WTC11 (cell line): ENCODE data around the gene ARPC1A. TPM values are rescaled to one million over a fixed set of nuclear protein-coding genes. Genes with fewer than 3 reads are reported as not detected.

Experiments
- ATAC-seq: fragments of 200-7000 bp; cut with Tn5 transposase; 2 replicates; pipeline ENCODE4 v1.10.0; 2021; ENCODE audit warnings: mild to moderate bottlenecking, moderate library complexity
- CTCF ChIA-PET: fragments of 300-600 bp; sonication (Branson Sonifier 250); formaldehyde crosslinking; loops from one replicate; lab custom pipeline; 2021; ENCODE audit warnings: antibody characterized with exemption; lab: Charles Lee
- POLR2A ChIA-PET: fragments of 350-600 bp; sonication (Branson Sonifier 250); formaldehyde crosslinking; loops from one replicate; lab custom pipeline; 2021; ENCODE audit warnings: antibody characterized with exemption; lab: Charles Lee
- DNase-seq: peaks from one replicate; pipeline ENCODE4 v3.0.0; 2021; ENCODE audit warnings: low spot score
- H3K27ac Mint-ChIP-seq: 2 replicates; pipeline ENCODE4 v1.8.0; 2021; ENCODE audit warnings: mixed read lengths
- H3K27me3 Mint-ChIP-seq: 2 replicates; pipeline ENCODE4 v1.8.0; 2021; ENCODE audit warnings: low read depth, mild to moderate bottlenecking, moderate library complexity, mixed read lengths
- H3K36me3 Mint-ChIP-seq: 2 replicates; pipeline ENCODE4 v1.8.0; 2021; ENCODE audit warnings: mixed read lengths
- H3K4me1 Mint-ChIP-seq: 2 replicates; pipeline ENCODE4 v1.8.0; 2022; ENCODE audit warnings: mixed read lengths
- H3K4me3 Mint-ChIP-seq: 2 replicates; pipeline ENCODE4 v1.8.0; 2021; ENCODE audit warnings: mild to moderate bottlenecking, moderate library complexity, mixed read lengths
- H3K9me3 Mint-ChIP-seq: 2 replicates; pipeline ENCODE4 v1.8.0; 2021; ENCODE audit warnings: mixed read lengths
- CDX4 ChIP-seq: fragments of 250-450 bp; sonication (Bioruptor Pico); IDR thresholded peaks from 2 replicates; pipeline ENCODE4 v1.9.0; 2021; ENCODE audit warnings: moderate library complexity, mild to moderate bottlenecking, inconsistent platforms, borderline replicate concordance
- CTCF ChIP-seq: fragments of 200-600 bp; IDR thresholded peaks from 2 replicates; pipeline ENCODE4 v1.8.0; 2022; ENCODE audit warnings: antibody characterized with exemption
- E2F4 ChIP-seq: sonication (generic); formaldehyde crosslinking; IDR thresholded peaks from 2 replicates; pipeline ENCODE4 v1.8.1; 2022; ENCODE audit warnings: low read depth, mild to moderate bottlenecking, moderate library complexity, missing genetic modification reagents, borderline replicate concordance
- IRF1 ChIP-seq: sonication (generic); formaldehyde crosslinking; IDR thresholded peaks from 2 replicates; pipeline ENCODE4 v1.8.0; 2023; ENCODE audit warnings: missing genetic modification reagents
- JAZF1 ChIP-seq: fragments of 250-450 bp; sonication (Bioruptor Pico); IDR thresholded peaks from 2 replicates; pipeline ENCODE4 v1.9.0; 2021; ENCODE audit warnings: moderate library complexity, mild to moderate bottlenecking, inconsistent platforms
- PRRX2 ChIP-seq: fragments of 250-450 bp; sonication (Bioruptor Pico); IDR thresholded peaks from 2 replicates; pipeline ENCODE4 v1.8.0; 2021; ENCODE audit warnings: mild to moderate bottlenecking
- SMAD4 ChIP-seq: sonication (generic); formaldehyde crosslinking; IDR thresholded peaks from 2 replicates; pipeline ENCODE4 v1.8.0; 2022; ENCODE audit warnings: mild to moderate bottlenecking, missing genetic modification reagents
- USF2 ChIP-seq: sonication (generic); formaldehyde crosslinking; IDR thresholded peaks from 2 replicates; pipeline ENCODE4 v1.8.1; 2023; ENCODE audit warnings: mild to moderate bottlenecking, missing genetic modification reagents, moderate library complexity
- ZNF121 ChIP-seq: sonication (generic); formaldehyde crosslinking; IDR thresholded peaks from 2 replicates; pipeline ENCODE4 v1.8.0; 2023; ENCODE audit warnings: missing genetic modification reagents
- total RNA-seq: library from RNA; stranded (reverse); gene quantifications from 3 replicates; pipeline ENCODE4 v1.2.3, GENCODE V29; 2021
- TF ChIP-seq, protein P1 (sequence below): sonication (generic); formaldehyde crosslinking; conservative IDR thresholded peaks from 2 replicates; pipeline ENCODE4 v1.8.1; 2023; ENCODE audit warnings: mild to moderate bottlenecking, low read depth, missing genetic modification reagents, moderate library complexity
- TF ChIP-seq, protein P2 (sequence below): sonication (generic); formaldehyde crosslinking; IDR thresholded peaks from 2 replicates; pipeline ENCODE4 v1.8.0; 2023; ENCODE audit warnings: mild to moderate bottlenecking, missing genetic modification reagents

Gene ARPC1A
- total RNA-seq, 1 experiment from 2014 or later, result 149 TPM

- ChIA-PET POLR2A (no interaction called here), CTCF (no interaction called here)
- Mint-ChIP-seq H3K4me1 (no peaks in the 10 kb centered on the region), H3K9me3 (peaks cover 9% of the 10 kb centered on the region), H3K27ac (no peak overlapping the region), H3K36me3 (peaks cover 3% of the 10 kb centered on the region; the same call in 1 of the 2 replicates), H3K27me3 (no peaks in the 10 kb centered on the region), H3K4me3 (no peak overlapping the region)
- DNase-seq (no peak), ATAC-seq (no peak)
- TF ChIP-seq SMAD4 (CRISPR knock-in tag) (no peak), USF2 (CRISPR knock-in tag) (no peak), ZNF121 (CRISPR knock-in tag) (0 out of 2 replicates have a peak, but pooled peaks have one; percentile 6)
- TF ChIP-seq, protein P1, sequence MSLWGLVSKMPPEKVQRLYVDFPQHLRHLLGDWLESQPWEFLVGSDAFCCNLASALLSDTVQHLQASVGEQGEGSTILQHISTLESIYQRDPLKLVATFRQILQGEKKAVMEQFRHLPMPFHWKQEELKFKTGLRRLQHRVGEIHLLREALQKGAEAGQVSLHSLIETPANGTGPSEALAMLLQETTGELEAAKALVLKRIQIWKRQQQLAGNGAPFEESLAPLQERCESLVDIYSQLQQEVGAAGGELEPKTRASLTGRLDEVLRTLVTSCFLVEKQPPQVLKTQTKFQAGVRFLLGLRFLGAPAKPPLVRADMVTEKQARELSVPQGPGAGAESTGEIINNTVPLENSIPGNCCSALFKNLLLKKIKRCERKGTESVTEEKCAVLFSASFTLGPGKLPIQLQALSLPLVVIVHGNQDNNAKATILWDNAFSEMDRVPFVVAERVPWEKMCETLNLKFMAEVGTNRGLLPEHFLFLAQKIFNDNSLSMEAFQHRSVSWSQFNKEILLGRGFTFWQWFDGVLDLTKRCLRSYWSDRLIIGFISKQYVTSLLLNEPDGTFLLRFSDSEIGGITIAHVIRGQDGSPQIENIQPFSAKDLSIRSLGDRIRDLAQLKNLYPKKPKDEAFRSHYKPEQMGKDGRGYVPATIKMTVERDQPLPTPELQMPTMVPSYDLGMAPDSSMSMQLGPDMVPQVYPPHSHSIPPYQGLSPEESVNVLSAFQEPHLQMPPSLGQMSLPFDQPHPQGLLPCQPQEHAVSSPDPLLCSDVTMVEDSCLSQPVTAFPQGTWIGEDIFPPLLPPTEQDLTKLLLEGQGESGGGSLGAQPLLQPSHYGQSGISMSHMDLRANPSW (CRISPR knock-in tag), result no peak
Observed at GRCh38 chr7:99308461-99309074, 17.1 kb upstream of the ARPC1A start.

DNA sequence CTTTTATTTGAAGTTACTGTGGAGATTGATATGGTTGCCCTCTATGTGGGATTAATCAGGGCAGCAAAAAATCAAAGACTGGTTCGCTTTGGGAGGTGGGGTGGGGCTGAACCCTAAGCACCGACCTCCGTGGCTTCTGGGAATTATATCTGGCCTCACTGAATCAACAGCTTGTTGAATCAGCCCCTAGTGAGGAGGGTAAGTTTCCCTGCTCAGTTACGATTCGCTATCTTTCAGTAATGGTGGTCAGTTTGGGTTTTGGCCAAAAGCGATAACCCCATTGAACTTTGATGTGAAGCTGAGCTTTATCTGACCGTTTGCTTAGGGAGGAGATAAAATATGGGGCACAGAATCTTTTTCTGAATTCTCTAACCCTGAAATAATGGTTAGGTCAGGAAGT lies 16.6 kb upstream of the ARPC1A start:
- ATAC-seq, result no peak
- no peaks in the 10 kb centered on the region for H3K4me1 Mint-ChIP-seq
- no peak for DNase-seq
- POLR2A ChIA-PET, result no interaction called here
- CTCF ChIA-PET, result interaction anchor here (0.5 to 3.3 kb wide), 2 partner anchors 243 to 272 kb away, joined by 3 to 14 read pairs; no protein-coding TSS in a partner anchor
- H3K27me3 Mint-ChIP-seq, result no peaks in the 10 kb centered on the region
- H3K9me3 Mint-ChIP-seq, result peaks cover 9% of the 10 kb centered on the region
- H3K36me3 Mint-ChIP-seq, result peaks cover 3% of the 10 kb centered on the region; the same call in 1 of the 2 replicates
- no peak overlapping the region for H3K27ac Mint-ChIP-seq
- TF ChIP-seq E2F4 (CRISPR knock-in tag), result no peak
- TF ChIP-seq, all 79 proteins: peak for 0
- no peak overlapping the region for H3K4me3 Mint-ChIP-seq

DNA sequence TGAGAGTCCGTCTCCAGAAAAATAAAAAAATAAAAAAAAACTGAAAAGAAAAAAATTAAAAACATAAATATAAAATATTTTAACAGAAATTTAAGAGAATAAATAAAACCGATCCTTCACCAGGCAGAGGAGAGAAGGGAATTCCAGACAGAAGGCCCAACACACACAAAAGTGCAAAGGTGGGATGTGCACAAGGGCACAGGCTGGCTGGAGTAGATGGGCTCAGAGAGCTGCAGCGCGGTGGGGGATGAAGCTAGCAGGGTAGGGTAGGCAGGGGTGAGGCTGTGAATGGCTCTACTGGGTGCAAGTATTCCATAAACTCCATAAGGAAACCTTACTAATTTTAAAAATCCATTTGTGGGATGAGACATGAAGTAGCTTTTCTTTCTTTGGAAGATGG lies 15.7 kb upstream of the ARPC1A start:
- no peaks in the 10 kb centered on the region for H3K27me3 Mint-ChIP-seq
- H3K9me3 Mint-ChIP-seq, result peaks cover 9% of the 10 kb centered on the region
- no peak for DNase-seq
- ChIA-PET POLR2A (no interaction called here), CTCF (interaction anchor here (1.9 to 3.3 kb wide), 2 partner anchors 273 to 288 kb away, joined by 6 to 14 read pairs; no protein-coding TSS in a partner anchor)
- H3K4me1 Mint-ChIP-seq, result no peaks in the 10 kb centered on the region
- TF ChIP-seq, protein P2, sequence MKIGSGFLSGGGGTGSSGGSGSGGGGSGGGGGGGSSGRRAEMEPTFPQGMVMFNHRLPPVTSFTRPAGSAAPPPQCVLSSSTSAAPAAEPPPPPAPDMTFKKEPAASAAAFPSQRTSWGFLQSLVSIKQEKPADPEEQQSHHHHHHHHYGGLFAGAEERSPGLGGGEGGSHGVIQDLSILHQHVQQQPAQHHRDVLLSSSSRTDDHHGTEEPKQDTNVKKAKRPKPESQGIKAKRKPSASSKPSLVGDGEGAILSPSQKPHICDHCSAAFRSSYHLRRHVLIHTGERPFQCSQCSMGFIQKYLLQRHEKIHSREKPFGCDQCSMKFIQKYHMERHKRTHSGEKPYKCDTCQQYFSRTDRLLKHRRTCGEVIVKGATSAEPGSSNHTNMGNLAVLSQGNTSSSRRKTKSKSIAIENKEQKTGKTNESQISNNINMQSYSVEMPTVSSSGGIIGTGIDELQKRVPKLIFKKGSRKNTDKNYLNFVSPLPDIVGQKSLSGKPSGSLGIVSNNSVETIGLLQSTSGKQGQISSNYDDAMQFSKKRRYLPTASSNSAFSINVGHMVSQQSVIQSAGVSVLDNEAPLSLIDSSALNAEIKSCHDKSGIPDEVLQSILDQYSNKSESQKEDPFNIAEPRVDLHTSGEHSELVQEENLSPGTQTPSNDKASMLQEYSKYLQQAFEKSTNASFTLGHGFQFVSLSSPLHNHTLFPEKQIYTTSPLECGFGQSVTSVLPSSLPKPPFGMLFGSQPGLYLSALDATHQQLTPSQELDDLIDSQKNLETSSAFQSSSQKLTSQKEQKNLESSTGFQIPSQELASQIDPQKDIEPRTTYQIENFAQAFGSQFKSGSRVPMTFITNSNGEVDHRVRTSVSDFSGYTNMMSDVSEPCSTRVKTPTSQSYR (CRISPR knock-in tag), result no peak
- TF ChIP-seq IRF1 (CRISPR knock-in tag) (no peak), CDX4 (CRISPR knock-in tag) (no peak), PRRX2 (CRISPR knock-in tag) (no peak), CTCF (no peak), JAZF1 (CRISPR knock-in tag) (no peak)
- no peak overlapping the region for H3K27ac Mint-ChIP-seq
- no peak for ATAC-seq
- peaks cover 3% of the 10 kb centered on the region; the same call in 1 of the 2 replicates for H3K36me3 Mint-ChIP-seq
- H3K4me3 Mint-ChIP-seq, result no peak overlapping the region
